Skeletal muscle tissue (tissue), 4 donors: ENCODE results near the gene CD63. TPM values are rescaled to one million over a fixed set of nuclear protein-coding genes. Genes with fewer than 3 reads are reported as not detected.
A peak's percentile ranks its signal among the peaks of the same experiment; 100 is the strongest.
"Not testable (repeated sequence)": the region's sequence is repeated elsewhere in the genome, so short reads cannot be mapped to it uniquely, and the experiment has no call there.

ENCODE experiments used
- H3K27ac ChIP-seq: one replicate; pipeline ENCODE4 v1.7.0; 2013; ENCODE audit warnings: mild to moderate bottlenecking, low read depth, low read length, inconsistent platforms
- H3K27me3 ChIP-seq, 3 donors: one replicate each; pipeline ENCODE4 v1.7.0; 2013; ENCODE audit warnings: low read length in 3 of 3; ENCODE audit not compliant: control insufficient read depth in 3 of 3, insufficient read depth in 3 of 3
- H3K36me3 ChIP-seq, 3 donors: one replicate each; pipeline ENCODE4 v1.7.0; 2013; ENCODE audit warnings: low read length in 3 of 3; ENCODE audit not compliant: control insufficient read depth in 3 of 3, insufficient read depth in 3 of 3
- H3K4me1 ChIP-seq, 3 donors: one replicate each; pipeline ENCODE4 v1.7.0; 2013; ENCODE audit warnings: low read length in 3 of 3, mild to moderate bottlenecking in 3 of 3; ENCODE audit not compliant: control insufficient read depth in 3 of 3, insufficient read depth in 3 of 3
- H3K4me3 ChIP-seq, 3 donors: one replicate each; pipeline ENCODE4 v1.7.0; 2013; ENCODE audit warnings: low read length in 3 of 3
- H3K9ac ChIP-seq, 3 donors: one replicate each; pipeline ENCODE4 v1.7.0; 2013; ENCODE audit warnings: low read length in 3 of 3, mild to moderate bottlenecking in 3 of 3, moderate library complexity in 2 of 3, low read depth in 1 of 3
- H3K9me3 ChIP-seq, 3 donors: one replicate each; pipeline ENCODE4 v1.7.0; 2013; ENCODE audit warnings: low read length in 3 of 3; ENCODE audit not compliant: control insufficient read depth in 3 of 3
- total RNA-seq: library from RNA; depleted of rRNA; stranded (reverse); fragments of >200 nt; gene quantifications from one replicate; pipeline ENCODE4 v1.2.3, GENCODE V29; 2014
- donor health status: Osteomylitis.

CD63 gene, protein sequence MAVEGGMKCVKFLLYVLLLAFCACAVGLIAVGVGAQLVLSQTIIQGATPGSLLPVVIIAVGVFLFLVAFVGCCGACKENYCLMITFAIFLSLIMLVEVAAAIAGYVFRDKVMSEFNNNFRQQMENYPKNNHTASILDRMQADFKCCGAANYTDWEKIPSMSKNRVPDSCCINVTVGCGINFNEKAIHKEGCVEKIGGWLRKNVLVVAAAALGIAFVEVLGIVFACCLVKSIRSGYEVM
- 1,640 TPM for total RNA-seq

DNA sequence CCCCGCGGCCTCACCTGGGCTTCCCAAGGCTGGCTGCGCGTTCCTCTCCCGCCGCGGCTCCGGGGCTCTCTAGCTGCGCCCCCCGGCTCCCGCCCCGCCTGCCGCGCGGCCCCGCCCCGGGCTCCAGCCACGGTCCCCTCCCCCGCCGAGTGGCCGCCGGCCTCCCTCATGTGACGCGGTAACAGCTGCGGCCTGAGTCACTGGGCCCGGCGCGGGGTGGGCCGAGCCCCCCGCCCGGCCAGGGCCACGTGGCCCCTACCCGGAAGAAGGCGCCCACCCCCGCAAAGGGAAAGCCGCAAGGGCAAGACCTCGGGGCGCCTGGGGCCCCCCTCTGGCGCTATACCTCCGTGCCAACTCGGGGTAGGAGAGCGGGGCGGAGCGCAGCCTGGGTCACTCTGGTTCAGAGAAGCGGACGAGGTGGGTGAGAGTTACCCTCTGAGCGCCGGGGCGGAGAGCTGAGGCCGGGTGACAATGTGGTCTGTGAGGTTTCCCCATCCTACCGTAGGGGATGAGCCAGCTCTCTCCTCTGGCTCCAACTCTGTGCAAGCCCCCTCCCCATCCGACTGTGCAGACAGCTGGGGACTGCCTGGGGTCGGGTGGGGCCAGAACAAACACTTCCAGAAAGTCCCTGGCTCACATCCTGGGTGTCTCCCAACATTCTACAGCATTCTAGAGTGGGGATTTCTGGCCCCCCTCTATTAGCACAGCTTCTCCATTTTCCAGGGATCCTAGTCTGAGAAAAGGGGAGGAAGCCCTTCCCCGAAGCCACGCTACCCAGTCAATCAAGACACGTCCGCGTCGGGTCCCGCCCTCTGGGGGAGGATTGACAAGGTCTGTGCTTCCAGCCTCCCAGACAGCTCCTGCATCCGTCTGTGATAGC lies at the start of gene CD63:
CD63 (minus strand) TSS at position 71 of the 880 bp plus-strand sequence. CDS start 668 bp downstream, outside the sequence.
- Histone ChIP-seq H3K9me3 (no peaks in the 10 kb centered on the region), H3K4me3 (peak within 1 kb of the TSS; percentile 93 to 94 (median 93)), H3K9ac (peak within 1 kb of the TSS; percentile 99 to 100 (median 100)), H3K27ac (peak within 1 kb of the TSS; percentile 100), H3K27me3 (no peaks in the 10 kb centered on the region), H3K36me3 (peaks cover 28 to 33% (median 33%) of the 10 kb centered on the region in 3 donors), H3K4me1 (peaks cover 48 to 52% (median 49%) of the 10 kb centered on the region in 3 donors)

DNA sequence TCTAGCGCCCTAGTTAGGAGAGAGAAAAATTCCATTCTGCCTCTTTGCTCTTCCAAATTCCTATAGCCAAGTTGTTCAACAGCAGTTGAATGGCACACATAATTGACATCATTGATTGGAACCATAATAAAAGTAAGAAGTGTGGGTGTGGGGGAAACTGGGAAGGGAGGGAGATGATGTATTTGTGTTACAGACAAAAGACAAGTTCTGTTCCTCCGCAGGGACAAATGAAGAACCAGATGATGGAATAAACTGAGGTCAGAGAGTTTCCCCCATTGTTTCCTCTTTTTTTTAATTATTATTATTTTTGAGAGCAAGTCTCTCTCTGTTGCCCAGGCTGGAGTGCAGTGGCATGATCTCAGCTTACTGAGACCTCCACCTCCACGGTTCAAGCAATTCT lies 49.0 kb upstream of the CD63 start:
- Histone ChIP-seq H3K36me3 (peaks cover 11 to 24% (median 20%) of the 10 kb centered on the region in 3 donors), H3K4me1 (no peaks in the 10 kb centered on the region), H3K9ac (no peak overlapping the region), H3K4me3 (no peak overlapping the region), H3K27me3 (no peaks in the 10 kb centered on the region), H3K27ac (no peak overlapping the region), H3K9me3 (no peaks in the 10 kb centered on the region)

- H3K27me3 ChIP-seq = no peaks in the 10 kb centered on the region
- H3K9ac ChIP-seq = peak overlapping the region in 1 of 3 donors; percentile 7
- no peaks in the 10 kb centered on the region for H3K9me3 ChIP-seq
- H3K4me1 ChIP-seq = peaks cover 6 to 12% (median 12%) of the 10 kb centered on the region in 3 donors
- H3K27ac ChIP-seq = peak overlapping the region; percentile 17
- peaks cover 2 to 12% (median 6%) of the 10 kb centered on the region in 3 donors for H3K36me3 ChIP-seq
- H3K4me3 ChIP-seq = no peak overlapping the region
Observed at GRCh38 chr12:55771736-55772135, 42.9 kb upstream of the CD63 start.

- Histone ChIP-seq H3K36me3 (peaks cover 0 to 14% (median 2%) of the 10 kb centered on the region in 3 donors), H3K4me3 (no peak overlapping the region), H3K4me1 (peaks cover 6 to 10% (median 9%) of the 10 kb centered on the region in 3 donors), H3K27me3 (no peaks in the 10 kb centered on the region), H3K27ac (no peak overlapping the region), H3K9me3 (no peaks in the 10 kb centered on the region), H3K9ac (no peak overlapping the region)
Observed at GRCh38 chr12:55767156-55767555, 38.3 kb upstream of the CD63 start.

DNA sequence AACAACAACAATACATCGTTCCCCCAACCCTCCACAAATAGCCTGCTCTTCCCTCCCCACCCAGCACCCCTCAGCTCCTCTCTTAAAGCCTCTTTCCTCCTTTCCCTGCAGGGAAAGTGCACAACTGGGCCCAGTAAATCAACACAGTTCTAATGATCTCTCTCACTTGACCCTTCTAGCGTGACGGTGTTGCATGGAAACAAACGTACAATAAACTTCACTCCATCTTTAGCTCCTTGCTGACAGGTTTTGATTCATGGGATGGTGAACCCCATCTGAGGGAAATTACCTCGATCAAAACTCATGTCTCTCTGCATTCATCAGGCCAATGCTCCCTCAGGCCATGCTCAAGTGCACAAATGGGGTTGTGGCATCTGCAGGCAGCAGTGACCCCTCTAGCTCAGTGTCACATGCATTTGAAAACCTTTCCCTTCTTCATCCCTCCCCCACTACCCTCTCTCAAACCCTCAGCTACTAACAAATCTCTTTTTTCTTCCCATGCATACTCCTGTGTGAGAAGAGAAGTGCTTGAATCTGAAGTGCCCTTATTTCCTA lies 37.0 kb upstream of the CD63 start:
- Histone ChIP-seq H3K36me3 (peaks cover 0 to 12% (median 2%) of the 10 kb centered on the region in 3 donors), H3K9me3 (no peaks in the 10 kb centered on the region), H3K4me1 (no peaks in the 10 kb centered on the region), H3K27me3 (no peaks in the 10 kb centered on the region), H3K4me3 (no peak overlapping the region), H3K9ac (no peak overlapping the region), H3K27ac (no peak overlapping the region)

GRCh38 chr12:55762646-55763045 lies 33.8 kb upstream of the CD63 start:
- H3K27ac ChIP-seq = no peak overlapping the region
- H3K36me3 ChIP-seq = peaks cover 8 to 24% (median 23%) of the 10 kb centered on the region in 3 donors
- H3K4me1 ChIP-seq = no peaks in the 10 kb centered on the region
- no peak overlapping the region for H3K9ac ChIP-seq
- H3K4me3 ChIP-seq = no peak overlapping the region
- no peaks in the 10 kb centered on the region for H3K27me3 ChIP-seq
- no peaks in the 10 kb centered on the region for H3K9me3 ChIP-seq

DNA sequence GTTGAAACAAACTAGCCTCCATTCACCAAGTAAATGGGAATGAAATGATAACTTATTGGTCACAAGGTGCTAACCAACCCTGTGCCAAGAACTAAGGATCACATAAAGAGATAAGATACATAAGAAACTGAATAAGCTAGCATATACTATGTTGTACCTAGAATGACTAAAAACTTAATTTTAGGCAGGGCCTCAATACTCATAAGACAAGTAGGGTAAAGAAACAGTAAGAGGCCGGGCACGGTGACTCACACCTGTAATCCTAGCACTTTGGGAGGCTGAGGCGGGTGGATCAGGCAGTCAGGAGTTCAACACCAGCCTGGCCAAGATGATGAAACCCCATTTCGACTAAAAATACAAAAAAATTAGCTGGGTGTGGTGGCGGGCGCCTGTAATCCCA lies 31.9 kb upstream of the CD63 start:
- H3K9me3 ChIP-seq = no peaks in the 10 kb centered on the region
- no peak overlapping the region for H3K4me3 ChIP-seq
- no peak overlapping the region for H3K27ac ChIP-seq
- H3K4me1 ChIP-seq = no peaks in the 10 kb centered on the region
- peaks cover 10 to 43% (median 32%) of the 10 kb centered on the region in 3 donors for H3K36me3 ChIP-seq
- H3K9ac ChIP-seq = no peak overlapping the region
- H3K27me3 ChIP-seq = no peaks in the 10 kb centered on the region

GRCh38 chr12:55758575-55758974 lies 29.8 kb upstream of the CD63 start:
- H3K27me3 ChIP-seq, H3K4me3 ChIP-seq, H3K9me3 ChIP-seq, H3K9ac ChIP-seq, H3K27ac ChIP-seq, H3K4me1 ChIP-seq: not testable (repeated sequence)
- H3K36me3 ChIP-seq = peaks cover 21 to 52% (median 44%) of the 10 kb centered on the region in 3 donors

GRCh38 chr12:55757701-55758100 lies 28.9 kb upstream of the CD63 start:
- H3K9me3 ChIP-seq = no peaks in the 10 kb centered on the region
- H3K9ac ChIP-seq = no peak overlapping the region
- peaks cover 21 to 61% (median 48%) of the 10 kb centered on the region in 3 donors for H3K36me3 ChIP-seq
- no peaks in the 10 kb centered on the region for H3K4me1 ChIP-seq
- H3K27me3 ChIP-seq = no peaks in the 10 kb centered on the region
- H3K27ac ChIP-seq = no peak overlapping the region
- H3K4me3 ChIP-seq = no peak overlapping the region

GRCh38 chr12:55755246-55755645 lies 26.4 kb upstream of the CD63 start:
- no peak overlapping the region for H3K4me3 ChIP-seq
- H3K36me3 ChIP-seq = peaks cover 28 to 73% (median 61%) of the 10 kb centered on the region in 3 donors
- no peaks in the 10 kb centered on the region for H3K4me1 ChIP-seq
- no peaks in the 10 kb centered on the region for H3K9me3 ChIP-seq
- H3K9ac ChIP-seq = no peak overlapping the region
- no peak overlapping the region for H3K27ac ChIP-seq
- no peaks in the 10 kb centered on the region for H3K27me3 ChIP-seq
